Testis (tissue), 2 donors: ENCODE results near the gene GAGE13.

ENCODE experiments used
- CTCF ChIP-seq, 3 experiments: fragments of 450-650 bp in 2 of 3; fragments of 200-600 bp in 1 of 3; sonication (generic) in 1 of 3; IDR thresholded peaks; one replicate each; pipeline ENCODE4 v1.5.1; 2016 to 2019; ENCODE audit warnings: antibody characterized with exemption in 3 of 3, mild to moderate bottlenecking in 2 of 3, moderate library complexity in 1 of 3
- POLR2A ChIP-seq: fragments of 450-650 bp; IDR thresholded peaks from one replicate; pipeline ENCODE4 v1.6.1; 2017; ENCODE audit warnings: antibody characterized with exemption, mild to moderate bottlenecking, moderate library complexity

GRCh38 chrX:49292400-49293362 is 38.7 kb upstream of the GAGE13 start:
- TF ChIP-seq CTCF (IDR thresholded peaks at IDR 0.05) (no peak), POLR2A (no peak)
